HG03135 (cell line): ENCODE measurements around the gene RHBDD1.
A peak's percentile ranks its signal among the peaks of the same experiment; 100 is the strongest.

Experiments used
- ATAC-seq: cut with Tn5 transposase; IDR thresholded peaks from one replicate; pipeline ENCODE4 v1.9.1; 2021; ENCODE audit warnings: mild to moderate bottlenecking, moderate library complexity; ENCODE audit not compliant: unreplicated experiment

RHBDD1 gene

DNA sequence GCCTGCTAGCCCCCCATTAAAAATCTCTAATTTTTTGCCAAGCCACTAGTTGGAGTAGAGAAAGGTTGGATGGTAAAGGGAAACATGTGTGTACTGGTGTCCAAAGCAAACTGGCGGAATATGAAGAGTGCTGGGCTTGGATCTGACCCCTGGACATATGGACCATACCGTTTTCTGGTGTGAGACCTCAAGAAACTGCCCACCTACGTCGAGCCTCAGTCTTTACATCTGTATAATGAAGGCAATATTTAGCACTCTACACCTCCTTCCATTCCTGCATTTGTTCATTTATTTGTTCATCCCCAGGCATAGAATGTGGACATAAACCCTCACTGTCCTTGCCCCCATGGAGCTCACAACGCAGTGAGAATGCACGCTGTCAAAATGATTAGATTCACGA, 142.4 kb downstream of the RHBDD1 start:
- no peak for ATAC-seq

DNA sequence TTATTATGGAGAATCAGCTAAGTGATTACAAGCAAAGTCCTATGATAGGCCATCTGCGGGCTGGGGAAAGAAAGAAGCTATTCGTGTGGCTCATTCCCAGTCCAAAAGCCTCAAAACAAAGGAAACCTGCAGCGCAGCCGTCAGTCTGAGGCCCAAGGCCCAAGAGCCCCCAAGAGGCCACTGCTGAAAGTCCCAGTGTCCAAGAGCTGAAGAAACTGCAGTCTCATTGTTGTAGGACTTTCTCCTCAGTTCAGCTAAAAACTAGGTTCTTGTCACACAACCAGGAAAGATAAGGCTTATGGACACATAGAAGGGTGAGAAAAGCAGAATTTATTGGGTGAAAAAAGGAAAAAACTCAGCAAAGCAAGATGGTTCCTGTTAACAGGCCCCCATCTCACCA, 143.2 kb downstream of the RHBDD1 start:
- no peak for ATAC-seq

DNA sequence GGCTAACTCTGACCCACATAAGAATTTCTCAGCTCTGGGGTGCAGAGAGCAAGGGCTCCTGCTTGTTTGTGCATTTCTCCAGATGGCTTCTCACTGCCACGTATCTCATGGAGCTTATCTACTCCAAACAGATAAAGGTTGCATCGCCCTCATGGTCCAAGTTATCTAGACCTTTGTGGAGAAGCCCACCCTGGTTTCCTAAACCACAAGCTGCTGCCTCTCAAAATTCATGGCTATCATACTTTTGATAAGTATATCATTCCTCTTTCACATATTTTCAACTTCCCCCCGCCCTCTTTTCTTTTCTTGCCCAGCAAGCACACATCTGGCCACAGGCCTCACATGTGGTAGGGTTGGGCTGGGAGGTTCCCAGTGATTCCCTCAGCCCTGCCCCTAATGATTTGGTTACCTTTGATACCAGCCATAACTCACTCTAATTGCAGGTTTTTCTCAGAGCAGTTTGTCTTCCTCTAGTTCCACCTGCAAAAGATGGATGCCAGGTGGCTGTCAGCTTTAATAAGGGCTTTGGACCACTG, 146.0 kb downstream of the RHBDD1 start:
- no peak for ATAC-seq

DNA sequence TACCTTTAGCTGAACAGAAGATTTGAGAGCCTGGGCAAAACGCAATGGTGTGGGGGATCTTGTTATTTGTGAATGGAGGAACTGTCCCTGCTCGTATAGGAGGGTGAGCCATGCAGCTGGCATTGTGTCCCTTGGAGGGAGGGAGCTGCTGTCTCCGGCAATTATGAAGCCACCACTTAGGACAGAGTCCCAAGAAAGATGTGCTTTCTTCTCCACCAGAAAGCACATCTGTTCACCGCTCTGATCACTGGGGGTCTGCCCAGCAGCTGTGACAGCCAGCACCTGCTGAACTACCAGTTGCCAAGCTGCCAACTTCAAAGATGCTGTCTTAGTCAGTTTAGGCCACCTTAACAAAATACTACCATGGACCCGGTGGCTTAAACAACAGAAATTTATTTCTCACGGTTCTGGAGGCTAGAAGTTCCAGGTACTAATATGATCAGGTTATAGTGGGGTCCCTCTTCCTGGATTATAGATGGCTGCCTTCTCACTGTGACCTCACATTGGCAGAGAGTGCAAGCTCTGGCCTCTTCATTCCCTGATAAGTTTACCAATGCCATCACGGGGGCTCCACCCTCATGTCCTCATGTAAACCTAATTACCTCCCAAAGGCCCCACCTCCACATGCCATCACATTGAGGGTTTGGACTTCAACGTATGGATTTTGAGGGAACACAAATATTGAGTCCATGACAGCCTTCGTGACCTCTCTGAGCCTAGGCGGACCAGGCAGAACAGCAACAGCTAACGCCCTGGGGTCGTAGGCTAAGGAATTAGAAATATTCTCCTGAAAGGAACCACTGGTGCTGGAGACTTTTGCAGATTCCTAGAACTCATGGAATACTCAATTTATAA, 148.3 kb downstream of the RHBDD1 start:
- no peak for ATAC-seq

DNA sequence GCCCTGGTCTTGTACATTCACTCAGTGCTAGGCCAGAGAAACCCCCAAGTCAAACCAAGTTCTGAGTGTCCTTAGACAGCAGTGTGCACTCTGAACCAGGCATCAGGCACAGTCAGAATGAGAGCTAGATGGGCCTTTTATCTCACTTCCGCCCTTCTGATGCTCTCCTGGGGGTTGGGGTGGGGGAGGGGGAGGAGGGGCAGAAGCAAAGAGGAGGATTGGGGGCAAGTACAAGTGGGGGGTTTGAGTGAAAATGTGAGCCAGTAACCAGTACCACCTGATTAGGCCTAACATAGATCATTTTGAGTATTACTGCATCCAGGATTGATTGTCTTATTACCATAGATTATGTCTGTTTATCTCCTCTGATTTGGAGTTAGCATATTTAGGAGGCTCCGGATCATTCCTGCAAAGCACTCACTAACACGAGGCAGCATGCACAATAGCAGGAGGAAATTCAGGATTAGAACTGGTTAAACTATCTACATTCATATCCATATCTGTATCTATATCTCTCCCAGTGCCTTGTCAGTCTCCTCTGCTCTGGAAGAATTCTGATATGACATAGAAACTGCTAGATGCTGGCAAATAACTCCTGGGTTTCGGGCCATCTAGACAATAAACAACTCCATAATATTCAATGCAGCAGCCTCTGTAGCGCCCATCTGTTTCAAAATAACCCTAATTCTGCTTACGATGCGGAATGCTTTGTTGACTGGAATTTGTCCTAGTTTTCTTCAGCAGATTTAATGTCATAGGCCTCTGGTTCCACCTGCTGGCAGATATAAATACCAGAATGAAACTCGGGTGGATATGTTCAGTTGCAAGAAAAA, 149.1 kb downstream of the RHBDD1 start:
- ATAC-seq, result peak; percentile 95

DNA sequence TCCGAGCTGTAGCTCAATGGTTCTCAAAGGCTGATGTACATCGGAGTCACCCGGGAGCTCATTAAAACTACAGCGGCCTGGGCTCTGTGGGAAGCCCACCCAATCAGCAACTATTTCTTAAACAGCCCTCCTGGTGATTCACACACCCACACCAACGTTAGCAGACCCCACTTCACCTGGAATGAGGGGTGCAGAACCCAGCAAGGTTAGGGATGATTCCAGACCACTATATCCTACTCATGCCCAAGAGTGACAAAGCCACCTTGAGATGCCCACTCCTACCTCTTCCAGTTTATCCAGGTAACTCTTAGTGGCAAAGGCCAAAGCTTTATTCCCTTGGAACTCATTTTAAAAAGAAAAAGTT, 149.7 kb downstream of the RHBDD1 start:
- no peak for ATAC-seq

DNA sequence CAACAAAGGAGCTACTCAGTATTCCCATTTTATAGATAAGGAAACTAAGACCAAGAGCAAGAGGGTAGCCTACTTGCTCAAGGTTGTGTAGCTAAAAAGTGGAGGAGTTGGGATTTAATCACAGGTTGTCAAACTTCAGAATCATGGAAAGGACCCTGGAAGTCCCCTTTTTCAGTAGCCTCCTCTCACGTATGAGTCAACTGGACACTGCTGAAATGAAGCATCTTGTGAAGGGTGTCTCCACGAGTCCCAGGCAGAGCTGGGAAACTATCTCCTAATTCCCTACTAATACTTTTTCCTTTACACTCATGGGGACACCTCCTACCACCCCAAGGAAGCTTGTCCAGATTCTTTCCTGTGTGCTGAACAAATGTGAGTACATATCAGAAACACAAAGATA, 155.8 kb downstream of the RHBDD1 start:
- ATAC-seq, result no peak

DNA sequence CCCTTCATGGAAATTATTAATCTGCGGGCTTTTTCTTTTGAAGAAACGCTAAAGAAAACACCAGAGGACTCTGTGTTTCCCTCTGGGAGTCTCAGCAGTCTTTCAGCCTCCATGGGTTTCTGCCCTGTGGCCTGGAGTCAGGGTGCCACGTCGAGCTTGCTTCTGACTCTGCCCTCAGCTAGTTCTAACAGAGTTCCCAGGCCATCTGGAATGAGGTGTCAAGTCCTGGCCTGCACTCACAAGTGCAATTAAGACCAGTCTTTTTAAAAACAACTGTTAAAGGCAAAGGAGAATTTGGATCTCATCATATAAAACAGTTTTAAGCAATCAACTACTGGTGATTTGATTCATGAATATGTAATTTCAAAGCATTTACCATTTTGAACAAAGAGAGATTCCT, 157.3 kb downstream of the RHBDD1 start:
- ATAC-seq, result no peak

DNA sequence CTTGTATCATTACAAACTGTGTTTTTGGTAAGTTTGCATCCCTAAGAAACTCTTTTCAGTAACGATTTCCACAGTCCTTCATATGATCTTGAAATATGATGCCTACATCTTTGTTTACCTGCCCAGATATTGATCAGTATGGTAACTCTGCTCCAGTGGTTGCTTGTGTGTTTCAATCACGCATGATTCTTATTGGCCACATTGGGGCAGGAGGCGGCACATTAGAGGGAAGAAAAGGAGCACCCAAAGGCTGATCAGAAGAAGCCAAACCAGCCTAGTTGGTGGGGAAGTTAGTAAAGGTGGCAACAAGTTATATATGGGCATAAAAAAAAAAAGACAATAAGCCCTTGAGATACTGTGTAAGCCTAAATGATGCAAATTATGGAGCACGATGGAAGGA, 158.9 kb downstream of the RHBDD1 start:
- no peak for ATAC-seq

DNA sequence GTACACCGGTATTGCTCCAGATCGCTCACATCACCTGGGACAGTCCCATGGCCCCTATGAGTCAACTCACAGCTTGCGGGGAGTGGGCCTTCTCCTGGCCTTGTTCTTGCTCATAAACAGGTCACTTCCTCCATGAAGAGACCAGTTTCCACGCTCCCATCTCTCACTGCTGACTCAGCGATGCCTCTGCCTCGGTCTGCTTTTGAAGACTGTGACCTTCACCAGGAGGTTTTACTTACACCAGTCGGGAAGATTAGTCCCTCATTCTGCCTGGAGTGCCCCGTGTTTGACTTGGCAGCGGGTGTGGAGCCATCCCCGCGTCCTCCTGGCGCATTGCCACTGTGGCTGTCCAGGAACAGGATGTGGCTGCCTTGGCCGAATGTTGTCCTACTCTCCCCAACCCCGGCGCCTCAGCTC, 159.8 kb downstream of the RHBDD1 start:
- ATAC-seq, result no peak

DNA sequence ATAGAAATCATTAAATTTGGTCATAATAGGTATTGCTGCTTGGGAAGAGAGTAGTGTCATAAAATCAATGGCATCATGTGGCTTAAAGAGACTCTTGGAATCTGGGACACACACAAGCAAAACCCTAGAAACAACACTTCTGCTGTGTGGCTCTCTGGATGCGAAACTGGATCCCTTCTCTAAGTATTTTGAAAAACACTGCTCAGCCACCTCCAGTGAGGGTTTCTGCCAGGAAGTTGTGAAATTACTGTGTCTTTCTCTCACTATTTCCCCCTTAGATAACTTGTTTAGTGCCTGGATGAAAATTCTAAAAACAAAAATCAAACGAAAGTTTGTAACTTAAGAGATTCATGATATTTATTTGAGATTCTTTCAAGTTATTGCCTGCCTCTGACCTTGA, 163.8 kb downstream of the RHBDD1 start:
- ATAC-seq, result no peak

DNA sequence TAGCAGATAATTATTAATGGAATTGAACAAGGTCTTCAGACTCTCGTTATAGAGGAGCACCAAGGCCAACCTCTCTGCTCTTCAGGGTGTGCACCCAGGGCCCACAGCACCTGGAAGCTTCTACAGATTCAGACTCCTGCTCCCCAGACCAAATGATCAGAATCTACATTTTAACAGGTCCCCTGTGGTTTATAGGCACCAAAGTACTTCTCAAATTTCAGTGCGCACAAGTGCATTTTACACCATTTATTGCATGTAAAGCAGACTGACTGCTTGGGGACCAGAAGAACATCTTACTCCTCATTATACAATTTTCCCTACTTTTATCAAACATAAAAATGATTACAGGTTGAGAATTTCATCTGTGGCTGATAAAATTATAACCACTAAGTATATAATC, 164.3 kb downstream of the RHBDD1 start:
- ATAC-seq, result no peak

DNA sequence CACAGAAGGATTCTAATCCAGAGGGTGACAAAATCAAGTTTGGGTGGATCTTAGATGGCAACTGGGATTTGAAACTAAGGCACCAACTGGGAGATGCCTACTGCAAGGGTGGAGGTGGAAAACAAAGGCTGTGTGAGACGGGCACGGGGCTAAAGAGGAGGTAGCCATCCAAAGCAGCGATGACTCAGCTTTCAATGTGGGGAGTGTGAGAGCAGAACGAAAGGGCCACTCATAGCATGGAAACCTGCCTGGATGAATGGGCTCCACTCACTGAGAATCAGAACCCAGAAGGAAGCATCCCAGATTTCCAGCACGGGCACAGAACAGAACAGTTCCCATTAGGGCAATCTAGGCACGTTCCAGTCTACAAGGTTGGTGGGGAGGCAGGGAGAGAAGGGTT, 168.6 kb downstream of the RHBDD1 start:
- no peak for ATAC-seq

DNA sequence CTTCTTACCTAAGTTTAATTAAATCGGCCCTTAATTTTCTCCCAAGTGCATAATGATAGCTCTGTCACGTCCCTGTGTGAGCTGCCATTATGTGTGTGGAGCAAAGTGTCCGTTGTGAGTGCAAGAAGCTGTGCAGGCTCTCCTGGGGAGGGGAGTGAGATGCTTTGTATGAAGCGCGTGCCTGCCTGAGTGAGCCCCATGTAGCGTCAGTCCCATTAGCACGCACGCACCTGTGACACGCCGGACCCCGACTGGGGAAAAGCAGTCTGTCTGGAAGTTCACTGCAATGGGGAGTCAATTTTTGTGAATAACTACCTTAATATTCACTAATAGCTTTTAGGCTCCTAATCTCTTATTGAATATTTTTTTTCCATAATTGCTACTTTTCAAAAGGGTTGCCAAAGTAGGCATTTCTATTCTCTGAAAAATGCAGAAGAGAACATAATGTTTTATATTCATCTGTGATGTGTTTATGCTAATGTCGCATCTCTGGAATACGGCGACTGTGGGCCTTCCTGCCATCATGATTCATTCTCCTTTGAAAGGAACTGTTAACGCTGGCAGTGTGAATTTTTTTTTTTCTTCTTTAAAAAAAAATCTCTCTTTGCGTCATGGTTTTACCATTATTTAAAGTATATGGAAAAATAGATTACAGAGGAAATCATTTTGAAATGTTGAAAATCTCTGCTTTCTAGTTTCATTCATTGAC, 170.5 kb downstream of the RHBDD1 start:
- ATAC-seq, result no peak

DNA sequence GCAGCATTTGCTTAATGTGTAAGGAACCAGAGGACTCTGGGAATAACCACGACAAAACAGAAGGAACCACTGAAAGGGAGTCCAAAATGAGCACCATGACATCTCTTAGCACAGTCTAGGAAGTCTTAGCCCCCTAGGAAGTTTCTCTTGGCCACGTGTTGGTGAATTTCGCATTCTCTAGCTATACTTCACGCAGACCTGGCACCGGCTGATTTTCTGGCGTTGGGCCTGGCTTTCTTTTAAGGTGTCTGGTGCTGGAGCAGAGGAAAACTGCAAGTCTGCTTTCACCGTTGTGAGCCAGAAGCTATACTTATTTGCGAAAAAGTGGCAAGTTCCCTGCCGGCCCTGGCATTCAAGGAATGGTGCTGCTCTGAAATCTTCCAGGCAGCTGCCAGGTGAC, 171.3 kb downstream of the RHBDD1 start:
- no peak for ATAC-seq

DNA sequence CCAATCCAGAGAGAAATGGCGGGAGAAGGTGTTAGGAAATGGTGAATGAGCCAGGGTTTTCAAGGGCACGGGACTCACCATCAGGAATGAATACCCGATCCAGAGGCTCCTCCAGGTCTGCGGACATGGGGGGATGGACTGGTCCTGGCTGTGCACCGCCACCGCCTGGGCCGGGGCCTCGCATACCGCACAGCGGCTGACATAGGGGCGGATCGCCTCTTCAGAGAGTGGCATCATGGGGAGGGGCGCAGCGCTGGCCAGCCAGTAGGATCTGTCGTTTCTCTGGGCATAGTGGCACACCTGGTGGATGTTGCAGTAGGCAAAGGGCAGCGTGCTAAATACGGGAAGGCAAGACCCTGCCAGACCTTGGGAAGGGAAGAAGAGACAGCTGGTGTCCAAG, 172.1 kb downstream of the RHBDD1 start:
- ATAC-seq, result no peak

DNA sequence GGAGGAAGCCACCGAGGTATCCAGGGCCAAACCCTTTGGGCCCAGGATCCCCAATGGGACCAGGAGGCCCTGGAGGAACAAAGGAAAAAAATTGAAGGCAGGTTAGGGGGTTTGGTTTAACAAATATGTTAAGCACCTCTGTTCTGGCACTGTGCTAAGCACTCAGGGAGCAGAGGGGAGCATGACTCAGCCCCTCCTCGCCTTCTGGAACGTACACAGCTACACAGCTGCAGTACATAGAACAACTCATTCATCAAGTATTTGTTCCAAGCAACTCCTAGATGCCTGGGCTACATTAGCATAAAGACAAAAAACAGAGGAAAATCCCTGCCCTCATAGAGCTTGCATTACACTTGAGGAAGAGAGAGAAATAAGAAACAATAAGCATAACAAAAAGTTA, 174.6 kb downstream of the RHBDD1 start:
- no peak for ATAC-seq

DNA sequence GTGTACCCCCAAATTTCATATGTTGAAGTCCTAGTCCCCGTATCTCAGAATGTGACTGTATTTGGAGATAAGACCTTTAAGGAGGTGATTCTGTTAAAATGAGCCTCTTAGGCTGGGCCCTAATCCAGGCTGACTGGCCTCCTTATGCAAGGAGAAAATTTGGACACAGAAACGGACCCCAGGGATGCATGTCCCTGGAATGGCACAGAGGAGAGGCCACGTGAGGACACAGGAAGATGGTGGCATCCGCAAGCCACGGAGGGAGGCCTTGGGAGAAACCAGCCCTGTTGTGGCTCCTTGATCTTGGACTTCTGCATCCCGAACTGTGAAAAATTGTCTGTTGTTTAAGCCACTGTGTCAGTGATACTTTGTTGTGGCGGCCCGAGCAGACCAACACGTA, 177.5 kb downstream of the RHBDD1 start:
- ATAC-seq, result no peak

DNA sequence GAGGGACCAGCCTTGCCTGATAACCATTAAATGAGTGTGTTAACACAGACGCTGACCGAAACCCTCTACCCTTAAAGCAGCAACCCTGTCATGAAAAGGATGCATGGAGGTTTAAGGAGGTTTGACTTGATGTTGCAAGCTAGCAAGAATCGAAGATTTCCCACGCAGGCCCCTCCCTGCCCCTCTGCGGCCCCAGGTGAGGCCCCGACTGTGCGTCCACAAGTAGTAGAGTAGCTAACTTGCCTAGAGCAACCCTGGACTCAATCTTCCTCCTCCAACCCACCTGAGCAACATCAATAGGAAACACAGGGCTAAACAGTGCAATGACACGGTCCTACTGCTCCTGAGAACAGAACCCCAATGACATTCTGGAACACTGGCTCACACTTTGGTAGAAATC, 178.0 kb downstream of the RHBDD1 start:
- no peak for ATAC-seq

DNA sequence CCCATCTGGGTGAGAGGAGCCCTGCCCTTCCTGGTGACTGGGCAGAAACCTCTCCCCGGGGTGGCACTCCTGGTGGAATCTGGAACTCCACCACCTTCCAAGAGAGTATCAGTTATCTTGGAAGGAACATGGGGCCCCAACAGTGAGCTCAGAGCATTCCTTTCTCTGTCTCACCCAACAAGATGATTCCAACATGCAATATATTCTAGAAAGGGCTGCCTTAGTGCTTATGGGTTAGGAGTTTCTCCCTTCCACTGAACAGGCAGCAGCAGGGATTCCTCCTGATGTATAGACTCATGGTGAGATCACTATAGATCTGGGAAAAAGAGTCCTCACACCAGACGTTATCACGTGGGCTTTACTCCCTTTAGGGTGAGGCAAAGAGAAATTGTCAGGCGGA, 181.0 kb downstream of the RHBDD1 start:
- no peak for ATAC-seq

DNA sequence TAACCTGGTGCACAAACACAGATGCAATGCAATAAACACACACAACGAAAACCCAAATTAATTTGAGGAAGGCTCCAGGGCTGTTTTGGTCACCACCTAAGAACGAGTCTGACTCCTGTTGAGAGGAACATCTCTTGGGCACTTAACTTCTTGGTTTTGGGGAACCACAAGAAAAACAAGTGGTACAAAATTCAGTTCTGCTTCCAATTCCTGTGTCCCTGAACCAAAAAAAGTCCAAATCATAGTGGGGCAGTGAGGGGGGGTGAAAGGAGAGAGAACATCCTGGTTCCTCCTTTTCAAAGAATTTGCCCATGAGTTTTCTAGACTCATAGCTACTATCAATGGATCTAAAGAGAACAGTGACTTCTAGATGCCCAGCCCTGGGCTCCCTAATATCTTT, 184.6 kb downstream of the RHBDD1 start:
- no peak for ATAC-seq
